GM20000 (cell line): ENCODE results near the gene NAV1.

Source experiments
- DNase-seq: peaks from one replicate; pipeline ENCODE4 v3.0.0; 2012; ENCODE audit warnings: low spot score
- TF ChIP-seq, protein P1 (sequence below): IDR thresholded peaks from 2 replicates; pipeline ENCODE4 v1.5.1; 2012; ENCODE audit warnings: mild to moderate bottlenecking, control low read depth; ENCODE audit errors: extremely low read depth, missing control alignments

NAV1 gene

DNA sequence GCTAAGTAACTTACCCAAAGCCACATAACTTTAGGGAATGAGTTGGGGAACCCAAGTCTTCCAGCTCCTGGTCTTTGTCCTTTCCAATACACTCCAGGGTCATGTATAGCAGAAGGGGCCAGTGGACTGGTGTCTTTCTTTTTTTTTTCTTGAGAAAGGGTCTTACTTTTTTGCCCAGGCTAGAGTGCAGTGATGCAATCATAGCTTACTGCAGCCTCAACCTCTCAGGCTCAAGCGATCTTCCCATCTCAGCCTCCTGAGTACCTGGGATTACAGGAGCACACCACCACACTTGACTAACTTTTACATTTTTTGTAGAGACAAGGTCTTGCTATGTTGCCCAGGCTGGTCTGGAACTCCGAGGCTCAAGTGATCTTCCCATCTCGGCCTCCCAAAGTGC, 12.2 kb downstream of the NAV1 start:
- TF ChIP-seq, protein P1, sequence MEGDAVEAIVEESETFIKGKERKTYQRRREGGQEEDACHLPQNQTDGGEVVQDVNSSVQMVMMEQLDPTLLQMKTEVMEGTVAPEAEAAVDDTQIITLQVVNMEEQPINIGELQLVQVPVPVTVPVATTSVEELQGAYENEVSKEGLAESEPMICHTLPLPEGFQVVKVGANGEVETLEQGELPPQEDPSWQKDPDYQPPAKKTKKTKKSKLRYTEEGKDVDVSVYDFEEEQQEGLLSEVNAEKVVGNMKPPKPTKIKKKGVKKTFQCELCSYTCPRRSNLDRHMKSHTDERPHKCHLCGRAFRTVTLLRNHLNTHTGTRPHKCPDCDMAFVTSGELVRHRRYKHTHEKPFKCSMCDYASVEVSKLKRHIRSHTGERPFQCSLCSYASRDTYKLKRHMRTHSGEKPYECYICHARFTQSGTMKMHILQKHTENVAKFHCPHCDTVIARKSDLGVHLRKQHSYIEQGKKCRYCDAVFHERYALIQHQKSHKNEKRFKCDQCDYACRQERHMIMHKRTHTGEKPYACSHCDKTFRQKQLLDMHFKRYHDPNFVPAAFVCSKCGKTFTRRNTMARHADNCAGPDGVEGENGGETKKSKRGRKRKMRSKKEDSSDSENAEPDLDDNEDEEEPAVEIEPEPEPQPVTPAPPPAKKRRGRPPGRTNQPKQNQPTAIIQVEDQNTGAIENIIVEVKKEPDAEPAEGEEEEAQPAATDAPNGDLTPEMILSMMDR, result no peak
- no peak for DNase-seq

- TF ChIP-seq, protein P1, result no peak
- DNase-seq, result no peak
These were observed 13.2 kb downstream of the NAV1 start for GRCh38 chr1:201551877-201552731.

DNA sequence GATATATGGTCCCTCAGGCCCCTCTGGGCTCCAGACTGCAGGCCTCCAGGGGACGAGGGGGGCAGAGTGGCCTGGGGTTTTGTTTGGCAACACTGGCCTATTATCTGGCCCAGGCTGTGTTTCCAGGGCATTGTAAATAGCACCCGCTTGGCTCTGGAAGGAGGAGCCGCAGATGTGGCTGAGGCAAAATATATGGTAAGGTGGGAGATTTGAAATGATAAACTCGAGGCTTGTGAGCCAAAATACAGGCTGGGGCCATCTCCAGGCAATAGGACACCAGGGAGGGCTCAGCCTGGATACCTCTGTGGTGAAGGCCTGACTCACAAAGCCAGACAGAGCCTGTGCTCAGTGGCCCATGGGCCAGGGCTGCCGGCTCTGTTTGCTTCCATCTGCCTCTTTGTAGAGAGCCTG, 14.0 kb downstream of the NAV1 start:
- TF ChIP-seq, protein P1, result no peak
- no peak for DNase-seq

- DNase-seq, result no peak
- TF ChIP-seq, protein P1, result no peak
These were observed 14.7 kb downstream of the NAV1 start for GRCh38 chr1:201553496-201554189.

DNA sequence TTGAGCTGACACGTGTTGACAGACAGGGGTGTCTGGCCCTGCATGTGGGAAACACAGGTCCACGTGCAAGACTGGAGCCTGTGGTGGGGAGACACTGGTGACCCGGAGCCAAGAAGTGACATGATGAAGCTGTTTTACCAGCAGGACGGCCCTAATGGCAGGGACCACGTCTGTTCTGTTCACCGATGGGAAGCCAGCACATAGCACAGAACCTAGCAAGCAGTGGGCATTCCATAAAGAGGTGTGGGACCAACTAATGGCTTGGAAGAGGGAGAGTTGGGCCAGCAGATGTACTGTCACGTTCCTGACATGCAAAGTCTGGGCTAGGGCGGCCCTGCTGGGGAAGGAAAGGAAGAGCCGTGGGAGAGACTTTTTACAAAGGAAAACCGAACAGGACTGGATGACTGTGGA, 15.3 kb downstream of the NAV1 start:
- no peak for DNase-seq
- TF ChIP-seq, protein P1, result no peak

- TF ChIP-seq, protein P1, result no peak
- DNase-seq, result no peak
These were observed 16.1 kb downstream of the NAV1 start for GRCh38 chr1:201554789-201555592.
